Activated T-cell treated with anti-CD3 and anti-CD28 coated beads, Interleukin-2, amount 50 U/mL, for 24 hours (primary cell): ENCODE data around the gene WBP1.
"Not testable (repeated sequence)": the region's sequence is repeated elsewhere in the genome, so short reads cannot be mapped to it uniquely, and the experiment has no call there.

Experiments
- DNase-seq: peaks from one replicate; pipeline ENCODE4 v3.0.0-alpha.2; 2020
- H3K27ac Mint-ChIP-seq: 2 replicates; pipeline ENCODE4 v1.8.0; 2020; ENCODE audit warnings: mild to moderate bottlenecking, mixed read lengths
- H3K27me3 Mint-ChIP-seq: 2 replicates; pipeline ENCODE4 v1.8.0; 2020; ENCODE audit warnings: mixed read lengths
- H3K36me3 Mint-ChIP-seq: 2 replicates; pipeline ENCODE4 v1.8.0; 2020; ENCODE audit warnings: low read depth, mixed read lengths
- H3K4me1 Mint-ChIP-seq: 2 replicates; pipeline ENCODE4 v1.8.0; 2020; ENCODE audit warnings: low read depth, mixed read lengths
- H3K4me3 Mint-ChIP-seq: 2 replicates; pipeline ENCODE4 v1.8.0; 2020; ENCODE audit warnings: mild to moderate bottlenecking, moderate library complexity, mixed read lengths
- H3K9me3 Mint-ChIP-seq: 2 replicates; pipeline ENCODE4 v1.8.0; 2020; ENCODE audit warnings: mixed read lengths

Gene WBP1

GRCh38 chr2:74458132-74458937 lies at the start of gene WBP1:
Gene WBP1, plus strand, starts transcription at chr2:74458438. Its CDS starts 165 bp downstream, at chr2:74458603.
- Mint-ChIP-seq H3K4me1 (peaks cover 56% of the 10 kb centered on the region), H3K27ac (peak within 1 kb of the TSS; percentile 97), H3K27me3 (no peaks in the 10 kb centered on the region), H3K36me3 (peaks cover 67% of the 10 kb centered on the region), H3K4me3 (peak within 1 kb of the TSS; percentile 92), H3K9me3 (no peaks in the 10 kb centered on the region)
- peak; percentile 96 for DNase-seq

DNA sequence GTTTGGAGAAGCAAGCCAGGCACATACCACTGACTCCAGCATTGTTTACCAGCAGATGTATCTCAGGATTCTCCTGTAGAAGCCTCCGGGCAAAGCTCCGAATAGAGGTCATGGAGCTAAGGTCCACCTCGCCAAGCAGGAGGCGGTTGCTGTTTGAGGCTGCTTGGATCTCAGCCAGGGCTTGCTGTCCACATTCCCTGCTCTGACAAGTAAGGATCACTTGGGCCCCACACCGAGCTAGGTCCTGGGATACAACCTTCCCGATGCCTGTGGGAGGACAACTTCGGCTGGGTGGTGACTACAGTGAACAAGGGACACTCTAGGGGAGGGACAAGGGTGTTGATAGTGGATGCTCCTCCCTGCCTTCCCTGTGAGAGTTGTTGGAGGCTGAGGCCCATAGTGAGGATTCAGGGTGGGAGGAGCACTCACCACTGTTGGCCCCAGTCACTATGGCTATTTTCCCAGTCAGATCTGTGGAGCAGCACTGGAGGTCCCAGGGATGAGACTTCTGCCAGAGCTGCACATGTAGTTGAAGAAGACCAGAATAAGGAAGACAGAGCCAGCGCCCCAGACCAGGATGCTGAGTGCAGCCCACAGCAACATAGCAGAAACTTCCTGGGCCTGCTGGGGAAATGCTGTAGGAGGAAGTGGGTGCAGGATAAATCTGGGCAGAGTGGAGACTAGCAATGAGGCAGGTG lies 45.1 kb upstream of the WBP1 start:
- DNase-seq, result no peak
- H3K9me3 Mint-ChIP-seq, result no peaks in the 10 kb centered on the region
- H3K4me1 Mint-ChIP-seq, result peaks cover 25% of the 10 kb centered on the region
- H3K36me3 Mint-ChIP-seq, result no peaks in the 10 kb centered on the region
- H3K27me3 Mint-ChIP-seq, result no peaks in the 10 kb centered on the region
- peak overlapping the region; percentile 15 for H3K27ac Mint-ChIP-seq
- no peak overlapping the region for H3K4me3 Mint-ChIP-seq

DNA sequence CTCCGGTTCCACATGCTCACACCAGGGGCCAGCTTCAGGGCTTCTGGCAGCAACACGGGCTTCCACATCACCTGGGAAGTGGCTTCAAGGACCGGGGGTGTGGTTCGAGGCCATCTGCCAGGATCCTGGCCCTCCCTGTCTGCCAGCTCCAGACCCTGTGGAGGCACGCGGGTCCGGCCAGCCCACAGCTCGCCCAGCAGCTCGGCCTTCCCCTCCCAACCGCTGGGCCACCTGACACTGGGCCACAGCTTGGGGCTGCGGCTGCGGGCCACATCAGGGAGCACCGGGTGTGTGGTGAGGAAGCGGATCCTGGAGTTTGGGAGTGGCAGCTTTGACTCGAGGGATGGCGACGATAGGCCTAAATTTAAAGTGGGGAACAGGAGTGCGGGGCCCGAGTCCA lies 43.8 kb upstream of the WBP1 start:
- Mint-ChIP-seq H3K4me3 (peak overlapping the region; percentile 66), H3K27me3 (no peaks in the 10 kb centered on the region), H3K27ac (no peak overlapping the region), H3K36me3 (no peaks in the 10 kb centered on the region), H3K4me1 (peaks cover 25% of the 10 kb centered on the region), H3K9me3 (no peaks in the 10 kb centered on the region)
- no peak for DNase-seq

GRCh38 chr2:74414881-74415761 lies 43.1 kb upstream of the WBP1 start:
- H3K4me1 Mint-ChIP-seq, result peaks cover 28% of the 10 kb centered on the region
- H3K9me3 Mint-ChIP-seq, result no peaks in the 10 kb centered on the region
- peak; percentile 66 for DNase-seq
- peak overlapping the region; percentile 66 for H3K4me3 Mint-ChIP-seq
- H3K36me3 Mint-ChIP-seq, result no peaks in the 10 kb centered on the region
- H3K27ac Mint-ChIP-seq, result no peak overlapping the region
- no peaks in the 10 kb centered on the region for H3K27me3 Mint-ChIP-seq

- Mint-ChIP-seq H3K27me3 (no peaks in the 10 kb centered on the region), H3K36me3 (no peaks in the 10 kb centered on the region), H3K4me3 (peak overlapping the region; percentile 66), H3K9me3 (no peaks in the 10 kb centered on the region), H3K27ac (peak overlapping the region; percentile 27), H3K4me1 (peaks cover 34% of the 10 kb centered on the region)
- DNase-seq, result peak; percentile 56
These were observed 42.4 kb upstream of the WBP1 start for GRCh38 chr2:74415762-74416395.

- Mint-ChIP-seq H3K9me3 (no peaks in the 10 kb centered on the region), H3K27ac (no peak overlapping the region), H3K4me1 (peaks cover 39% of the 10 kb centered on the region), H3K4me3 (no peak overlapping the region), H3K27me3 (no peaks in the 10 kb centered on the region), H3K36me3 (peaks cover 2% of the 10 kb centered on the region)
- DNase-seq, result no peak
These were observed 41.5 kb upstream of the WBP1 start for GRCh38 chr2:74416778-74417177.

GRCh38 chr2:74417197-74417596 lies 41.0 kb upstream of the WBP1 start:
- no peak overlapping the region for H3K27ac Mint-ChIP-seq

GRCh38 chr2:74417763-74418162 lies 40.5 kb upstream of the WBP1 start:
- H3K4me1 Mint-ChIP-seq, result peaks cover 44% of the 10 kb centered on the region
- H3K9me3 Mint-ChIP-seq, result no peaks in the 10 kb centered on the region
- H3K27ac Mint-ChIP-seq, result no peak overlapping the region
- H3K4me3 Mint-ChIP-seq, result no peak overlapping the region
- no peaks in the 10 kb centered on the region for H3K27me3 Mint-ChIP-seq
- DNase-seq, result no peak
- peaks cover 6% of the 10 kb centered on the region for H3K36me3 Mint-ChIP-seq

More at GRCh38 chr2:74417197-74417596, 41.0 kb upstream of the WBP1 start:
- Mint-ChIP-seq H3K27me3 (no peaks in the 10 kb centered on the region), H3K4me1 (peaks cover 41% of the 10 kb centered on the region), H3K9me3 (no peaks in the 10 kb centered on the region), H3K36me3 (peaks cover 6% of the 10 kb centered on the region), H3K4me3 (no peak overlapping the region)
- no peak for DNase-seq

- Mint-ChIP-seq H3K27ac (no peak overlapping the region), H3K36me3 (peaks cover 6% of the 10 kb centered on the region), H3K4me1 (peaks cover 48% of the 10 kb centered on the region), H3K4me3 (no peak overlapping the region), H3K27me3 (no peaks in the 10 kb centered on the region), H3K9me3 (no peaks in the 10 kb centered on the region)
- DNase-seq, result no peak
These were observed 39.9 kb upstream of the WBP1 start for GRCh38 chr2:74418312-74418711.

- DNase-seq, result no peak
- H3K4me1 Mint-ChIP-seq, result peaks cover 44% of the 10 kb centered on the region
- no peaks in the 10 kb centered on the region for H3K27me3 Mint-ChIP-seq
- peaks cover 11% of the 10 kb centered on the region for H3K36me3 Mint-ChIP-seq
- H3K27ac Mint-ChIP-seq, result no peak overlapping the region
- H3K9me3 Mint-ChIP-seq, result no peaks in the 10 kb centered on the region
- no peak overlapping the region for H3K4me3 Mint-ChIP-seq
These were observed 38.9 kb upstream of the WBP1 start for GRCh38 chr2:74419345-74419744.

DNA sequence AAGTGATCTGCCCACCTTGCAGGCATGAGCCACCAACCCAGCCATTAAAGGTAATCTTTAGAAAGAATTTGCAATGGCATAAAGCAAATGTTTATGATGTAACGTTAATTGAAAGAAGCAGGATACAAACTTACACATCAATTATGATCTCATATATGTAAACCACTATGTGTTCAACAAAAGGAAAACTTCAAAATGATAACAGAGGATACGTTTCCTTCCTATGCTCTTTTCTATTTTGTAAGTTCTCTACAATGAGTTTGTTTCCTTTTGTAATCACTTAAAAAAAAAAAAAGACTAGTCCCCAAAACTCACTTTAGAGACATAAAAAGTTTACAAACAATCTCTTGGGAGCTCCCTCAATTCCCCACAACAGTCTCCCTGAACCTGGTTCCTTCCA lies 38.2 kb upstream of the WBP1 start:
- Mint-ChIP-seq H3K36me3 (peaks cover 17% of the 10 kb centered on the region), H3K27ac (peak overlapping the region; percentile 14), H3K4me3 (peak overlapping the region; percentile 60), H3K4me1 (peaks cover 41% of the 10 kb centered on the region), H3K27me3 (no peaks in the 10 kb centered on the region), H3K9me3 (no peaks in the 10 kb centered on the region)
- DNase-seq, result no peak

DNA sequence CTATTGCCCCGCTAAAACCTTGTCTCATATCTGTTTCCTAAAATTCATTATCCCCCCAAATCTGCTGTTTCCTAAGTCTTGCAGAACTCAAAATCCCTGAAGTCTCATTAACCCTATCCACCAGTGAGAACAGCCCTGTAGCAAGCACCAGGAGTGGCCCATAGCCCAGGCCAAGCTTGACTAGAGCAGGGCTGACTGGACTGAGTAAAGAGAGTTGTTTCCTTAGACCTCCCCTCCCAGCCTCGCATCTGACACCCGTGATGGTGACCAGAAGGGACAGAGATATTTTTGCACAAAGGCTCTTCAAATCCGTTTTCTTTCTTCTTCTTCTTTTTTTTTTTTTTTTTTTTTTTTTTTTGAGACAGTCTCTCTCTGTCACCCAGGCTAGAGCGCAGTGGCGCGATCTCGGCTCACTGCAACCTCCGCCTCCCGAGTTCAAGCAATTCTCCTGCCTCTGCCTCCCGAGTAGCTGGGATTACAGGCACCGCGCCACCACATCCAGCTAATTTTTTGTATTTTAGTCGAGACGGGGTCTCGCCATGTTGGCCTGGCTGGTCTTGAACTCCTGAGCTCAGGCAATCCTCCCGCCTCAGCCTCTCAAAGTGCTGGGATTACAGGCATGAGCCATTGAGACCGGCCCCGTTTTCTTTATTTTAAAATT lies 37.7 kb upstream of the WBP1 start:
- H3K9me3 Mint-ChIP-seq, DNase-seq, H3K27me3 Mint-ChIP-seq: not testable (repeated sequence)
- peaks cover 36% of the 10 kb centered on the region for H3K4me1 Mint-ChIP-seq
- H3K36me3 Mint-ChIP-seq, result peaks cover 23% of the 10 kb centered on the region
- H3K4me3 Mint-ChIP-seq, result peak overlapping the region; percentile 98
- H3K27ac Mint-ChIP-seq, result peak overlapping the region; percentile 99

GRCh38 chr2:74421221-74421870 lies 36.9 kb upstream of the WBP1 start, which contains the start of the genes C2orf81 and WDR54:
Gene C2orf81, minus strand, starts transcription at chr2:74421619. Its CDS starts 59 bp downstream, at chr2:74421560.
Gene WDR54, plus strand, starts transcription at chr2:74421730. Its CDS starts 424 bp downstream, at chr2:74422154.
- H3K4me1 Mint-ChIP-seq, result peaks cover 29% of the 10 kb centered on the region
- peak within 1 kb of the TSS; percentile 99 for H3K27ac Mint-ChIP-seq
- H3K4me3 Mint-ChIP-seq, result peak within 1 kb of the TSS; percentile 98
- H3K9me3 Mint-ChIP-seq, result no peaks in the 10 kb centered on the region
- DNase-seq, result peak; percentile 96
- peaks cover 29% of the 10 kb centered on the region for H3K36me3 Mint-ChIP-seq
- H3K27me3 Mint-ChIP-seq, result no peaks in the 10 kb centered on the region
